ENCODE measurements around the gene WNT7A. TPM values are rescaled to one million over a fixed set of nuclear protein-coding genes. Genes with fewer than 3 reads are reported as not detected.
A peak's percentile ranks its signal among the peaks of the same experiment; 100 is the strongest.

WNT7A gene
- total RNA-seq, 1 donor from 2014 or later = not detected

GRCh38 chr3:13770170-13771169 is 109.4 kb downstream of the WNT7A start:
- Histone ChIP-seq H3K79me2 (ENCODE audit: low read depth) (no peaks in the 10 kb centered on the region), H4K20me1 (ENCODE audit: low read depth) (no peaks in the 10 kb centered on the region), H3K4me1 (no peaks in the 10 kb centered on the region), H3K4me3 (no peak overlapping the region), H3K36me3 (no peaks in the 10 kb centered on the region), H3K4me2 (no peak overlapping the region), H2AFZ (replicated peaks) (no peak overlapping the region), H3F3A (ENCODE audit: low read depth) (no peaks in the 10 kb centered on the region), H3K27me3 (no peaks in the 10 kb centered on the region), H3K9me3 (ENCODE audit: low read depth) (no peaks in the 10 kb centered on the region), H3K9ac (no peak overlapping the region), H3K27ac (no peak overlapping the region)
- peak overlapping the region; percentile 36 for H3K27ac Mint-ChIP-seq
- no peak overlapping the region for H3K4me3 Mint-ChIP-seq
- H3K9me3 Mint-ChIP-seq = no peaks in the 10 kb centered on the region
- no peaks in the 10 kb centered on the region for H3K36me3 Mint-ChIP-seq
- no peak for DNase-seq (ENCODE audit: low spot score)
- H3K4me1 Mint-ChIP-seq = peaks cover 25% of the 10 kb centered on the region
- TF ChIP-seq EZH2phosphoT487 (IDR thresholded peaks at IDR 0.05) = no peak
- TF ChIP-seq CTCF (IDR thresholded peaks at IDR 0.05) = no peak
- TF ChIP-seq EZH2 (IDR thresholded peaks at IDR 0.05) = no peak
- H3K27me3 Mint-ChIP-seq (ENCODE audit: insufficient read depth, low read depth) = peaks cover 9% of the 10 kb centered on the region

- Mint-ChIP-seq H3K4me1 (peaks cover 25% of the 10 kb centered on the region), H3K27me3 (ENCODE audit: insufficient read depth, low read depth) (peaks cover 9% of the 10 kb centered on the region), H3K36me3 (no peaks in the 10 kb centered on the region), H3K4me3 (no peak overlapping the region), H3K27ac (peak overlapping the region; percentile 42), H3K9me3 (no peaks in the 10 kb centered on the region)
- H3K27ac ChIP-seq = no peak overlapping the region
- DNase-seq (ENCODE audit: low spot score) = no peak
- H3K79me2 ChIP-seq (ENCODE audit: low read depth) = no peaks in the 10 kb centered on the region
- H3K27me3 ChIP-seq = no peaks in the 10 kb centered on the region
- no peak overlapping the region for H2AFZ ChIP-seq (replicated peaks)
- no peak overlapping the region for H3K9ac ChIP-seq
- no peak for TF ChIP-seq EZH2phosphoT487 (IDR thresholded peaks at IDR 0.05)
- TF ChIP-seq CTCF (IDR thresholded peaks at IDR 0.05) = no peak
- TF ChIP-seq EZH2 (IDR thresholded peaks at IDR 0.05) = no peak
- no peak overlapping the region for H3K4me2 ChIP-seq
- no peaks in the 10 kb centered on the region for H4K20me1 ChIP-seq (ENCODE audit: low read depth)
- H3K4me3 ChIP-seq = no peak overlapping the region
- H3K4me1 ChIP-seq = no peaks in the 10 kb centered on the region
- no peaks in the 10 kb centered on the region for H3K9me3 ChIP-seq (ENCODE audit: low read depth)
- H3F3A ChIP-seq (ENCODE audit: low read depth) = no peaks in the 10 kb centered on the region
- H3K36me3 ChIP-seq = no peaks in the 10 kb centered on the region
Measured at GRCh38 chr3:13769422-13769821, 110.4 kb downstream of the WNT7A start.

GRCh38 chr3:13768453-13768852 is 111.4 kb downstream of the WNT7A start:
- Histone ChIP-seq H3K4me2 (no peak overlapping the region), H2AFZ (replicated peaks) (no peak overlapping the region), H3K27me3 (no peaks in the 10 kb centered on the region), H3K27ac (no peak overlapping the region), H3K36me3 (no peaks in the 10 kb centered on the region), H3K9ac (no peak overlapping the region), H4K20me1 (ENCODE audit: low read depth) (no peaks in the 10 kb centered on the region), H3K9me3 (ENCODE audit: low read depth) (no peaks in the 10 kb centered on the region), H3F3A (ENCODE audit: low read depth) (no peaks in the 10 kb centered on the region), H3K4me1 (no peaks in the 10 kb centered on the region), H3K4me3 (no peak overlapping the region), H3K79me2 (ENCODE audit: low read depth) (no peaks in the 10 kb centered on the region)
- Mint-ChIP-seq H3K9me3 (no peaks in the 10 kb centered on the region), H3K27me3 (ENCODE audit: insufficient read depth, low read depth) (peaks cover 7% of the 10 kb centered on the region), H3K4me1 (peaks cover 22% of the 10 kb centered on the region), H3K27ac (no peak overlapping the region), H3K4me3 (no peak overlapping the region), H3K36me3 (no peaks in the 10 kb centered on the region)
- no peak for DNase-seq (ENCODE audit: low spot score)
- TF ChIP-seq EZH2phosphoT487 (IDR thresholded peaks at IDR 0.05) (no peak), CTCF (IDR thresholded peaks at IDR 0.05) (no peak), EZH2 (IDR thresholded peaks at IDR 0.05) (no peak)

Data from neural progenitor cell (in vitro differentiated cells).